Skin of body (tissue), 3 donors: Measurements from ENCODE around the gene LHFPL3. TPM values are rescaled to one million over a fixed set of nuclear protein-coding genes. Genes with fewer than 3 reads are reported as not detected.
"Not testable (repeated sequence)": the region's sequence is repeated elsewhere in the genome, so short reads cannot be mapped to it uniquely, and the experiment has no call there.

Experiments used
- DNase-seq: peaks from one replicate; lab custom pipeline; 2025; lab: John Stamatoyannopoulos, UW
- small RNA-seq: library from RNA; depleted of rRNA; stranded (forward); fragments of <200 nt; gene quantifications from one replicate; pipeline ENCODE3, GENCODE V24; 2014; ENCODE audit warnings: low replicate concordance
- total RNA-seq: library from RNA; depleted of rRNA; stranded (reverse); fragments of >200 nt; gene quantifications from one replicate; pipeline ENCODE4 v1.2.3, GENCODE V29; 2014

Gene LHFPL3
- total RNA-seq, 1 donor from 2014 or later: 0.39 TPM

GRCh38 chr7:104929921-104930320, 601.5 kb downstream of the LHFPL3 start:
- no peak for DNase-seq

GRCh38 chr7:104931181-104931781, 602.9 kb downstream of the LHFPL3 start:
- no peak for DNase-seq

GRCh38 chr7:104933022-104933421, 604.6 kb downstream of the LHFPL3 start:
- no peak for DNase-seq

- no peak for DNase-seq
These were observed 605.2 kb downstream of the LHFPL3 start for GRCh38 chr7:104933521-104933988.

- no peak for DNase-seq
These were observed 606.3 kb downstream of the LHFPL3 start for GRCh38 chr7:104934665-104935064.

DNA sequence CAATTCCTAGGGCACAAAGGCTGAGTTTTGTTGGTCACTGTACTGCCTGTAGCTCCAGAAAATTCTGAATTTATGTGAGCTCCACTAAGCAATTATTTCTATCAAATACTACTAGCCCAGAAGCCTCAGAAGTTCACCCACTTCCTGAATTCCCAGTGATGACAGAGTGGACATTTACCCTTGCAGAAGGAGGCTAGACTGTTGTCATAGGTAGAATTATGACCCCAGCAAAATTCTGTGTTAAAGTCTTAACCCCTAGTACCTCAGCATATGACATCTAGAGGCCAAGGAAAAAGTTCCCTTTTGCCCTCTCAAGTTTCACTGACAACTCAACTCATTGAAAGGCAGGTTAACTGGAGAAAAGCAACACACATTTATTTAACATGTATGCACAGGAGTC, 606.9 kb downstream of the LHFPL3 start:
- DNase-seq: no peak

DNA sequence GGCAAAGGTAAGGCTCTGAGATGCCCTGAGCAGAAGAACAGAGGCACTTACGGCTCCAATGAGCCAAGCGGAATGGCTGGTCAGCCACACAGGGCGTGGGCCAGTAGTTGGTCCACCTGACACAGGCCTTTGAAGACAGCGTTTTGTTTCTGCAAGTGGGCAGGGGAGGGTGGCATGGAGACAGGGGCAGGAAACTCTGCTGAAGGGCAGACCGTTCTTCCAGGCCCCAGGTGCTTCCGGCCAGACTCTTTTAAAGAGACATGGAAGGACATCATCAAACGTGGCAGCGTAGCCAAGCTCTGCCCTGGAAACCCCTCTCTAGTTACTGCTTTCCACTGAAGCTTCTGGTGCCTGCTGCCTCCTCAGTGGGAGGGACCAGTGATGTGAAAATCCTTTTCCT, 608.1 kb downstream of the LHFPL3 start:
- no peak for DNase-seq

- not testable (repeated sequence) for DNase-seq
These were observed 609.1 kb downstream of the LHFPL3 start for GRCh38 chr7:104937489-104937888.

- no peak for DNase-seq
These were observed 610.5 kb downstream of the LHFPL3 start for GRCh38 chr7:104938741-104939390.

DNA sequence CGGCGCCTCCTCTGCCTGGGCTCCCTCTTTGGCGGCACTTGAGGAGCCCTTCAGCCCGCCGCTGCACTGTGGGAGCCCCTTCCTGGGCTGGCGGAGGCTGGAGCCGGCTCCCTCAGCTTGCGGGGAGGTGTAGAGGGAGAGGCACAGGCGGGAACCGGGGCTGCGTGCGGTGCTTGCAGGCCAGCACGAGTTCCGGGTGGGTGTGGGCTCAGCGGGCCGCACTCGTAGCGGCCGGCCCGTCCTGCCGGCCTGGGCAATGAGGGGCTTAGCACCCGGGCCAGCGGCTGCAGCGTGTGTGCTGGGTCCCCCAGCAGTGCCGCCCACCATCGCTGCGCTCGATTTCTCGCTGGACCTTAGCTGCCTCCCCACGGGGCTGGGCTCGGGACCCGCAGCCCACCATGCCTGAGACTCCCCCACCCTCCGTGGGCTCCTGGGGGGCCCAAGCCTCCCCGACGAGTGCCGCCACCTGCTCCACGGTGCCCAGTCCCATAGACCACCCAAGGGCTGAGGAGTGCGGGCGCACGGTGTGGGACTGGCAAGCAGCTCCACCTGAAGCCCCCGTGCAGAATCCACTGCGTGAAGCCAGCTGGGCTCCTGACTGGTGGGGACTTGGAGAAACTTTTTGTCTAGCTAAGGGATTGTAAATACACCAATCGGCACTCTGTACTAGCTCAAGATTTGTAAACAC, 611.8 kb downstream of the LHFPL3 start:
- DNase-seq: no peak

- peak; percentile 60 for DNase-seq
These were observed 615.3 kb downstream of the LHFPL3 start for GRCh38 chr7:104943502-104944343.

GRCh38 chr7:104945599-104945956, 617.2 kb downstream of the LHFPL3 start:
- no peak for DNase-seq

DNA sequence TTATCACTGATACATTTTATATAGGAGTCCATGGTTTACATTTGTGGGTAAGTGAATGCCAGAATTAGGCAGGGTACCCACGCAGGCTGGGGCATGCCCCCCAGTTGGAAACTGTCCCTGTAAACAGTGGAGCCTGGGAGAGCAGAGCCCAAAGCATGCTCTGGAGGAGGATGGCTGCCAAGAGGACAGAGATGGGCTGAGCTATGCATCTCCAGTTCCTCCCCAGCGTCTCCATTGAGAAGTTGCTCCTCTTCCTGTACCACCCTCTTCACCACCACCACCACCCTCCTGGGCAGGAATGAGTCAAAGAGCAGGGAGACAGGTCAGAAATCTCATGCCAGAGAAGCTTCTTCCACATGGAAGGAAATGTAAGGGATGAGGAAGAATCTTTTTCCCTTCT, 617.9 kb downstream of the LHFPL3 start:
- DNase-seq: no peak

DNA sequence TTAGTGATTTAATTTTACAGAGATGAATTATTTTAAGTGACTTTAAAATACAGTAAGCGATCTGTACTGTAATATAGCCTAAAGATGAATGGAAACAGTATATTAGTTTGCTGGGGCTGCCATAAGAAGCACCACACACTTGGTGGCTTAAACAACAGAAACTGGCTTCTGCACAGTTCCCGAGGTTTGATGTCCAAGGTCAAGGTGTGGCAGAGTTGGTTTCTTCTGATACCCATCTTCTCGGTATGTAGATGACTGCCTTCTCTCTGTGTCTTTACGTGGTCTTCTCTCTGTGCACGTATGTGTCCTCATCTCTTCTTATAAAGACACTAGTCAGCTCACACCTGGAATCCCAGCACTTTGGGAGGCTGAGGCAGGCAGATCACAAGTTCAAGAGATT, 621.6 kb downstream of the LHFPL3 start:
- DNase-seq: no peak

DNA sequence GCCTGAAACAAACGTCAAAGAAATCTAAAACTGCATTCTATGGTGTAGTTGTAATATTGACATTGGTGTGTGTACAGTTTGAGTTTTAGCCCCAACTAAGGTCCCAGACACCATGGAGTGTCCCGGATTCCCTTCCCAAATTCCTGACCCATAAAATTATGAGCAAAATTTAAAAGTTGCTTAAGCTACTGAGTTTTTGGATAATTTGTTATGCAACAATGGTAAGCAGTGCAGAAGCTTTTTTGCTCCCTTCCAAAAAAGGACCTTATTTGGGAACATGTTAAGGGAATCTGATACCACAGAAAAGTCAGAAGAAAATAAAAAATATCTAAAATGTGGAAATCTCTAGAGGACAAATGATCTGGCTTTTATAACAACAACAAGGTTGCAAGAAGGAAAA, 622.4 kb downstream of the LHFPL3 start:
- no peak for DNase-seq

DNA sequence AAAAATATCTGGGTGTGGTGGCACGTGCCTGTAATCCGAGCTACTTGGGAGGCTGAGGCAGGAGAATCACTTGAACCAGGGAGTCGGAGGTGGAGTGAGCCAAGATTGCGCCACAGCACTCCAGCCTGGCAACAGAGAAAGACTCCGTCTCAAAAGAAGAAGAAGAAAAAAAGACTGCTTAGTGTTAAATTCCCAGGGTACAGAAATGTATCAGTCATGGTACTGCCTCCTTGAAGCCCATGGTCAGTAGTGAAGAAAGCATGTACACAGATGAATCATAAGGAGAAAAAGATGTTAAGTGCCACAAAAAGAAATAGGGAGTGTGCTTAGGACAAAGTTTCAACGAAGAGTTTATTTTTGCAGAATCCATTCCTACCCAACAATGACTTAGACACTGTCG, 623.1 kb downstream of the LHFPL3 start:
- no peak for DNase-seq

DNA sequence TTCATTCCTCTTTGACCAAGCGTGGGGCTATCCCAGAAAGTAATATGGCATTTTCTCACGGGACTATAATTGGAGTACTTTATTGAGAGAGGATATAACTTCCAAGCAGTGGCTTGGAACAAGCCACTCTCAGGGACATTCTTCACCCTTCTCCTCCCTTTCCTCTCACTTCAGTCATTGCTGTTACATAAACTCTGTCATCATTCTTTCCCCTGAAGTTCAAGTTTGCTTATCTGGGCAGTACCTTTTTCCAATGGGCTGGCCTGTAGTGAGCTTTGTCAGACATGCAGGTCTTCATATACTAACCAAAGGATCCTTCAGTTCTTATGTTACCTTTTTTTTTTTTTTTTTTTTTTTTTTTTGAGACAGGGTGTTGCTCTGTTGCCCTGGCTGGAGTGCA, 626.9 kb downstream of the LHFPL3 start:
- no peak for DNase-seq

Small RNAs within 50 kb of the gene (small RNA-seq; reads per million reads assigned to genes)
- gene RN7SL8P: not detected

Other genes with a start within 250 kb of the LHFPL3 start
- 21.2 TPM for gene ORC5, start 120.6 kb upstream of the LHFPL3 start, total RNA-seq